Loucy (cell line): ENCODE data around the gene CDCP2.

Experiments used
- EZH2phosphoT487 ChIP-seq: fragments of 200-600 bp; IDR thresholded peaks from 2 replicates; pipeline ENCODE4 v1.6.1; 2018; ENCODE audit warnings: antibody characterized with exemption, mild to moderate bottlenecking, moderate library complexity, borderline replicate concordance
- TF ChIP-seq, protein P1 (sequence below): fragments of 200-600 bp; sonication (generic); conservative IDR thresholded peaks from 2 replicates; pipeline ENCODE4 v1.5.1; 2014; ENCODE audit warnings: mild to moderate bottlenecking, antibody characterized with exemption, low read length

GRCh38 chr1:54124906-54125305 lies 27.9 kb downstream of the CDCP2 start:
- TF ChIP-seq, protein P1, sequence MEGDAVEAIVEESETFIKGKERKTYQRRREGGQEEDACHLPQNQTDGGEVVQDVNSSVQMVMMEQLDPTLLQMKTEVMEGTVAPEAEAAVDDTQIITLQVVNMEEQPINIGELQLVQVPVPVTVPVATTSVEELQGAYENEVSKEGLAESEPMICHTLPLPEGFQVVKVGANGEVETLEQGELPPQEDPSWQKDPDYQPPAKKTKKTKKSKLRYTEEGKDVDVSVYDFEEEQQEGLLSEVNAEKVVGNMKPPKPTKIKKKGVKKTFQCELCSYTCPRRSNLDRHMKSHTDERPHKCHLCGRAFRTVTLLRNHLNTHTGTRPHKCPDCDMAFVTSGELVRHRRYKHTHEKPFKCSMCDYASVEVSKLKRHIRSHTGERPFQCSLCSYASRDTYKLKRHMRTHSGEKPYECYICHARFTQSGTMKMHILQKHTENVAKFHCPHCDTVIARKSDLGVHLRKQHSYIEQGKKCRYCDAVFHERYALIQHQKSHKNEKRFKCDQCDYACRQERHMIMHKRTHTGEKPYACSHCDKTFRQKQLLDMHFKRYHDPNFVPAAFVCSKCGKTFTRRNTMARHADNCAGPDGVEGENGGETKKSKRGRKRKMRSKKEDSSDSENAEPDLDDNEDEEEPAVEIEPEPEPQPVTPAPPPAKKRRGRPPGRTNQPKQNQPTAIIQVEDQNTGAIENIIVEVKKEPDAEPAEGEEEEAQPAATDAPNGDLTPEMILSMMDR = no peak
- TF ChIP-seq EZH2phosphoT487 = no peak
